Gastroesophageal sphincter (tissue), 4 donors: Measurements from ENCODE around the gene DCAF5. TPM values are rescaled to one million over a fixed set of nuclear protein-coding genes. Genes with fewer than 3 reads are reported as not detected.
"Not testable (repeated sequence)": the region's sequence is repeated elsewhere in the genome, so short reads cannot be mapped to it uniquely, and the experiment has no call there.

Source experiments
- ATAC-seq: fragments of 150-250 bp; one replicate; pipeline ENCODE4 v1.9.1; 2016; ENCODE audit warnings: mild to moderate bottlenecking, moderate library complexity
- H3K27ac ChIP-seq, 4 donors: fragments of 200-600 bp; sonication (generic) in 3 of 4; 1 replicate in 3 of 4; 2 replicates in 1 of 4; pipeline ENCODE4 v1.5.1; 2016 to 2019
- H3K27me3 ChIP-seq: fragments of 200-600 bp; sonication (generic); one replicate; pipeline ENCODE4 v1.5.1; 2019
- H3K36me3 ChIP-seq, 2 donors: fragments of 200-600 bp; sonication (generic); one replicate each; pipeline ENCODE4 v1.5.1; 2019; ENCODE audit warnings: control low read depth in 1 of 2
- H3K4me1 ChIP-seq, 3 donors: fragments of 200-600 bp; sonication (generic); 1 replicate in 2 of 3; 2 replicates in 1 of 3; pipeline ENCODE4 v1.5.1; 2016 to 2019; ENCODE audit warnings: control low read depth in 2 of 3
- H3K4me3 ChIP-seq, 2 donors: fragments of 200-600 bp; sonication (generic); one replicate each; pipeline ENCODE4 v1.5.1; 2019; ENCODE audit warnings: mild to moderate bottlenecking in 1 of 2, moderate library complexity in 1 of 2
- H3K9me3 ChIP-seq, 3 donors: fragments of 200-600 bp; sonication (generic); one replicate each; pipeline ENCODE4 v1.5.1; 2017 to 2019; ENCODE audit warnings: control low read depth in 2 of 3
- CTCF ChIP-seq, 4 experiments: fragments of 200-600 bp in 2 of 4; fragments of 450-650 bp in 2 of 4; sonication (generic) in 1 of 4; IDR thresholded peaks; one replicate each; pipeline ENCODE4 v1.5.1; 2017 to 2019; ENCODE audit warnings: antibody characterized with exemption in 4 of 4, mild to moderate bottlenecking in 2 of 4, moderate library complexity in 2 of 4
- EP300 ChIP-seq: sonication (generic); formaldehyde crosslinking; IDR thresholded peaks from one replicate; pipeline ENCODE4 v1.6.1; 2017; ENCODE audit warnings: antibody characterized with exemption, mild to moderate bottlenecking
- POLR2A ChIP-seq, 2 donors: fragments of 450-650 bp; IDR thresholded peaks; one replicate each; pipeline ENCODE4 v1.6.1; 2017; ENCODE audit warnings: antibody characterized with exemption in 2 of 2, mild to moderate bottlenecking in 2 of 2, moderate library complexity in 1 of 2
- POLR2AphosphoS5 ChIP-seq: sonication (generic); formaldehyde crosslinking; IDR thresholded peaks from one replicate; pipeline ENCODE4 v1.6.1; 2017; ENCODE audit warnings: antibody characterized with exemption
- WGBS, 2 donors: methylation state at CpG; one replicate each; pipeline ENCODE4 v1.1.5; 2018; ENCODE audit warnings: low coverage in 1 of 2; 5-methylcytosine and 5-hydroxymethylcytosine counted together
- total RNA-seq, 4 donors: library from RNA; depleted of rRNA; stranded (reverse); fragments of >200 nt; gene quantifications; one replicate each; pipeline ENCODE4 v1.1.0, GENCODE V29; 2016

DCAF5 gene
- total RNA-seq, 4 donors from 2014 or later, result 31.0 to 63.6 (median 36.9) TPM

- H3K4me3 ChIP-seq, result no peak overlapping the region
- WGBS, 2 donors, result 54 to 86% methylated on average over 2 to 4 of the region's 4 CpGs
- H3K9me3 ChIP-seq, result no peaks in the 10 kb centered on the region
- no peak for TF ChIP-seq POLR2AphosphoS5
- no peak for TF ChIP-seq CTCF (IDR thresholded peaks at IDR 0.05)
- no peak for TF ChIP-seq POLR2A (IDR thresholded peaks at IDR 0.05)
- no peak for TF ChIP-seq EP300
- no peak for ATAC-seq
- no peak overlapping the region for H3K27ac ChIP-seq
- H3K36me3 ChIP-seq, result no peaks in the 10 kb centered on the region
- no peaks in the 10 kb centered on the region for H3K4me1 ChIP-seq
- no peaks in the 10 kb centered on the region for H3K27me3 ChIP-seq
Observed at GRCh38 chr14:69183735-69184134, 30.8 kb upstream of the DCAF5 start.

DNA sequence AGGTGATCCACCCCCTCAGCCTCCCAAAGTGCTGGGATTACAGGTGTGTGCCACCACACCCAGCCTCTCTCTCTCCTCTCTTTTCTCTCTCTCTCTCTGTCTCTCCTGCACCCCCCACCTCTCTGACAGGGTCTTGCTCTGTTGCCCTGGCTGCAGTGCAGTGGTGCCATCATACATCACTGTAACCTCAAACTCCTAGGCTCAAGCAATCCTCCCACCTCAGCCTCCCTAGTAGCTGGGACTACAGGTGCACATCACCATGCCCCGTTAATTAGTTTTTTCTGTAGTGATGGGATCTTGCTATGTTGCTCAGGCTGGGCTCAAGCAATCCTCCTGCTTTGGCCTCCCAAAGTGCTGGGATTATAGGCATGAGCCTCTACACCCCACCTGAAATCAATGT, 29.7 kb upstream of the DCAF5 start:
- not testable (repeated sequence) for H3K4me1 ChIP-seq, ATAC-seq, H3K9me3 ChIP-seq, H3K4me3 ChIP-seq, H3K36me3 ChIP-seq, H3K27ac ChIP-seq, H3K27me3 ChIP-seq
- WGBS, 2 donors, result 100% methylated on average over 1 of the region's 1 CpG

GRCh38 chr14:69181491-69181890, 28.6 kb upstream of the DCAF5 start:
- TF ChIP-seq EP300, result no peak
- no peak overlapping the region for H3K27ac ChIP-seq
- H3K27me3 ChIP-seq, result no peaks in the 10 kb centered on the region
- no peak overlapping the region for H3K4me3 ChIP-seq
- no peaks in the 10 kb centered on the region for H3K9me3 ChIP-seq
- ATAC-seq, result no peak
- no peaks in the 10 kb centered on the region for H3K36me3 ChIP-seq
- H3K4me1 ChIP-seq, result no peaks in the 10 kb centered on the region

DNA sequence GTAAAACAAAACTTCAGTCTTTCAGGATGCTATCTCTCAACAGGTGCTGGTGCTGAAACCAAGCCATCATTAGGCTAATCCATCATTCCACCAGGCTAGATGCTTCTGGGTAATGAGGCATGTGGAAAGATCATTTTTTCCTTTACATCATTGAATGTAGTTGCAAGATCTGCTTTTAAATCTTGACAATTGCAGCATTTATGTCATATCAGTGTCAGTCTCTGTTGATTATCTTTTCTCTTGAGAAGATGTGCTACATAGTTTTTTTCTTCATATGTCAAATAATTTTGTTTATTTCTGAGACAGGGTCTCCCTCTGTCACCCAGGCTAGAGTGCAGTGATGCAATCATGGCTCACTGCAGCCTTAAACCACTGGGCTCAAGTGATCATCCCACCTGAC, 22.2 kb upstream of the DCAF5 start:
- Histone ChIP-seq H3K36me3 (no peaks in the 10 kb centered on the region), H3K4me3 (no peak overlapping the region), H3K4me1 (no peaks in the 10 kb centered on the region), H3K27me3 (peaks cover 3% of the 10 kb centered on the region), H3K9me3 (no peaks in the 10 kb centered on the region), H3K27ac (no peak overlapping the region)
- no peak for ATAC-seq
- TF ChIP-seq POLR2A (IDR thresholded peaks at IDR 0.05), result no peak
- no peak for TF ChIP-seq CTCF (IDR thresholded peaks at IDR 0.05)
- TF ChIP-seq POLR2AphosphoS5, result no peak
- TF ChIP-seq EP300, result no peak

GRCh38 chr14:69171569-69171968, 18.6 kb upstream of the DCAF5 start:
- no peak overlapping the region for H3K27ac ChIP-seq
- 83 to 100% methylated on average over 1 to 2 of the region's 2 CpGs for WGBS, 2 donors
- TF ChIP-seq EP300, result no peak
- no peak for TF ChIP-seq POLR2AphosphoS5
- no peak for TF ChIP-seq POLR2A (IDR thresholded peaks at IDR 0.05)
- TF ChIP-seq CTCF (IDR thresholded peaks at IDR 0.05), result no peak
- no peaks in the 10 kb centered on the region for H3K9me3 ChIP-seq
- no peaks in the 10 kb centered on the region for H3K4me1 ChIP-seq
- ATAC-seq, result no peak
- no peaks in the 10 kb centered on the region for H3K36me3 ChIP-seq
- H3K27me3 ChIP-seq, result peaks cover 3% of the 10 kb centered on the region
- H3K4me3 ChIP-seq, result no peak overlapping the region

DNA sequence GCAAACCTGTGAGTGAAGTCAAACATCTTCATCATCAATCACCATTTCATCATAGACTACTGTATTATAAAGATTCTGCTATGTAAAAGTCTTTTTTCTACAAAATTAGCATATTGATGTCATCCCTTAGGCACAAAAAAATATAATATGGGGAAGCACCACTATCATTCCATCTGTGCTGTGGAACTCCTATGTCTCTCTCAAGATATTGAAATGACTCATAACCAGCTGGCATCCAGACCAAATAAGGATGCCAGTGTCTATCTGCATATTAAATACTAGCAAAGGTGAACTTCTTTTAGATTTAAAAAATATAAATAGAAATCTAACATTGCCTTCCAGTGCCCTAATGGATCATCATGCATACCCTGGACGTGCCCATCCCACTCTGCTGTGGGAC, 17.9 kb upstream of the DCAF5 start:
- Histone ChIP-seq H3K4me3 (no peak overlapping the region), H3K4me1 (no peaks in the 10 kb centered on the region), H3K9me3 (no peaks in the 10 kb centered on the region), H3K27ac (no peak overlapping the region), H3K36me3 (no peaks in the 10 kb centered on the region), H3K27me3 (peaks cover 3% of the 10 kb centered on the region)
- TF ChIP-seq CTCF (IDR thresholded peaks at IDR 0.05) (no peak), POLR2A (IDR thresholded peaks at IDR 0.05) (no peak)
- no peak for ATAC-seq
- 86 to 100% methylated on average over 1 of the region's 1 CpG for WGBS, 2 donors

GRCh38 chr14:69165787-69166186, 12.9 kb upstream of the DCAF5 start:
- 40 to 82% methylated on average over 1 to 2 of the region's 2 CpGs for WGBS, 2 donors
- H3K9me3 ChIP-seq, H3K4me3 ChIP-seq, H3K36me3 ChIP-seq, H3K27ac ChIP-seq, H3K4me1 ChIP-seq, ATAC-seq, H3K27me3 ChIP-seq: not testable (repeated sequence)
